Stimulated activated CD4-positive, alpha-beta T cell treated with anti-CD3 and anti-CD28 coated beads, Interleukin-15, amount 100 ng/mL, for 24 hours (primary cell): ENCODE data around the gene HJV.

Source experiments
- DNase-seq: peaks from one replicate; pipeline ENCODE4 v3.0.0-alpha.2; 2020

The HJV gene

GRCh38 chr1:146020058-146021049 lies 1.2 kb downstream of the HJV start:
- no peak for DNase-seq

GRCh38 chr1:146019231-146020057 lies 2.1 kb downstream of the HJV start:
- DNase-seq: peak; percentile 22

GRCh38 chr1:146016891-146017290 lies 4.6 kb downstream of the HJV start:
- DNase-seq: no peak

- DNase-seq: no peak
Measured at GRCh38 chr1:146013559-146013922, 8.0 kb downstream of the HJV start.

GRCh38 chr1:146012703-146013558 lies 8.6 kb downstream of the HJV start:
- DNase-seq: peak; percentile 55

GRCh38 chr1:146010126-146010738 lies 11.3 kb downstream of the HJV start:
- DNase-seq: no peak

- no peak for DNase-seq
Measured at GRCh38 chr1:146007489-146008133, 13.9 kb downstream of the HJV start.

GRCh38 chr1:146001709-146002108 lies 19.8 kb downstream of the HJV start:
- no peak for DNase-seq

GRCh38 chr1:145999321-146000024 lies 22.1 kb downstream of the HJV start:
- DNase-seq: no peak

GRCh38 chr1:145997718-145998023 lies 23.9 kb downstream of the HJV start:
- DNase-seq: no peak

- peak; percentile 61 for DNase-seq
Measured at GRCh38 chr1:145997016-145997717, 24.4 kb downstream of the HJV start.

- DNase-seq: peak; percentile 94
Measured at GRCh38 chr1:145996433-145997015, 25.0 kb downstream of the HJV start, which contains the start of gene TXNIP. TSS of gene TXNIP (minus strand) at chr1:145996579. CDS start at chr1:145996266, 313 bp downstream.

- DNase-seq: no peak
Measured at GRCh38 chr1:145995964-145996432, 25.5 kb downstream of the HJV start.

GRCh38 chr1:145995148-145995881 lies 26.2 kb downstream of the HJV start:
- no peak for DNase-seq

- peak; percentile 65 for DNase-seq
Measured at GRCh38 chr1:145994391-145995120, 27.0 kb downstream of the HJV start.

- DNase-seq: no peak
Measured at GRCh38 chr1:145993618-145994390, 27.7 kb downstream of the HJV start.

- no peak for DNase-seq
Measured at GRCh38 chr1:145992958-145993617, 28.4 kb downstream of the HJV start.
